Skeletal muscle cell (primary cell): ENCODE data around the gene PLK3.
"Not testable (repeated sequence)": the region's sequence is repeated elsewhere in the genome, so short reads cannot be mapped to it uniquely, and the experiment has no call there.

ENCODE experiments used
- DNase-seq: peaks from one replicate; pipeline ENCODE4 v3.0.0-alpha.2; 2010; ENCODE audit warnings: low read depth
- H3K4me3 ChIP-seq: 2 replicates; pipeline ENCODE4 v1.5.1; 2011; ENCODE audit warnings: low read depth, mild to moderate bottlenecking, control low read depth, low read length, moderate library complexity

PLK3 gene

DNA sequence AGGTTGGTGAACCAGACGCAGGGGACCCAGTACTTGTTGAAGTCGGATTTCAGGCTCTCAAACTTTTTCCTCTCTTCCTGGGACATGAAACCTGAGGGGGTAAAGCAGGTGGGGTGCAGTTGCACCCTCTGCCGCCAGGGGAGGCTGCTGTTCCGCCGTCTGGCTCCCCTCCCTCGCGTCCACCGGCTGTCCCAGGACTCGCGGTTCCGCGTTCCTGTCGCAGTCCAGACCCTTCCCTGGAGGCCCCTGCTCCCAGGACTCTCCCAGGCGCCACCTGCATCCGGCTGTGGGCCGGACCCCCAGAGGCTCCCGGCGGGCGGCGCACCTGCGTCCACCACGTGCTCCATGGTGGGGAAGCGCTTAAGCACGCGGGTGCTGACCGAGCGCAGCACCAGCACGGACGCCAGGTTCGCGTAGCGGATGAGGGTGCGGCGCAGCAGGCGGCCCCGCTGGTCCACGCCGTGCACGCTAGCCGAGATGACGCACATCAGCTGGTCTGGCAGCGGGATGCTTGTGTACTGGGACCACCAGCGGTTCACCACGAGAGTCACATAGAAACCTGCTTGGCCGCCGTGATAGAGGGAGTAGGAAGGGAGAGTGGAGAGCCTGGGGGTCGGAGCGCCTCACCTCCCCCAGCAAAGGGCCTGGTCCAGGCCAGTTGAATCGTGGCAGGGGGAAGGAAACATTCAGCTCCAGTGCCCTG, 13.9 kb upstream of the PLK3 start:
- no peak for DNase-seq
- H3K4me3 ChIP-seq = peak overlapping the region; percentile 45

DNA sequence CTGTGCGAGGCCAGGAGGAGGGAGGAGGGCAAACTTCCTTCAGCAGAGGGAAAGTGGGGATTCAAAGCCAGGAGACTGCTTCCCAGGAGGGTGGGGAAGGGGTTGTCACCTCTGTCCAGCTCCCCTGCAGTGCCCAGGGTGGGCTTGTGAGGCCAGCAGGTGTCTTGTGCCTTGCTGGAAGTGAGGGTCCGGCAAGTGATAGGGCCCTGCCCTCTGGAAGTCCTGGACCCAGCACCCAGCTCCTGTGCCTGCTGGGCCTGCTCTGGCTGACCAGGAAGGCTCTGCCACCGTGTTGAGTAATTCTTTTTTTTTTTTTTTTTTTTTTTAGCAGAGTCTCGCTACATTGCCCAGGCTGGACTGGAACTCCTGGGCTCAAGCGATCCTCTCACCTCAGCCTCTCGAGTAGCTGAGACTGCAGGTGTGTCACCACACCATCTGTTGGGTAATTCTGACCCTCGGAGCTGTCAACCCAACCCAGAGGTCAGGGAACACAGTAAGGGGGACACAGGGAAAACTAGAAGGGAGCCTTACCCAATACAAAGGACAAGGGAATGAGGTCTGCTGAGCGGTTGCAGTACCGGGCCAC, 13.2 kb upstream of the PLK3 start:
- DNase-seq = no peak
- no peak overlapping the region for H3K4me3 ChIP-seq

DNA sequence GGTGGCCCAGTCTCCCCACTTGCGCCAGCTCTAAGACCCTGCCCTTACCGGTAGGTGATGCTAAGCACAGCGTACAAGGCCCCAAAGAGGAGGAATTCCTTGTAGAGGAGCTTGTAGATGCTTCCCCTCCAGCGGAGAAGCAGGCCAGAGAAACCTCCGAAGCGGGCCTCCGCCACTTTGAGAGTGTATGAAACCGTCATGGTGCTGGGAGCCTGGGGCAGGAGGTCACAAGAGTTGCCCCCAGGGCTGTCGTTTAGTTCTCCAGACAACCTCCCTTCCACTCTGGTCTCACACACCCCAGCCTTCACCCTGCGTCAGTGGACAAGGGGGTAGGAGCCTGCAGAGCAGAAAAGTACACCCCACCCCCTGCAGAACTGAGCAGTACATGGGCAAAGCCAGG, 12.7 kb upstream of the PLK3 start:
- DNase-seq = no peak
- no peak overlapping the region for H3K4me3 ChIP-seq

GRCh38 chr1:44788120-44788860, 11.9 kb upstream of the PLK3 start, which contains the start of gene BEST4:
Gene BEST4, minus strand, starts transcription at chr1:44788170. Its CDS starts 465 bp downstream, at chr1:44787705.
- H3K4me3 ChIP-seq = no peak within 1 kb of the TSS
- no peak for DNase-seq

- no peak overlapping the region for H3K4me3 ChIP-seq
- DNase-seq = no peak
These were observed 9.0 kb upstream of the PLK3 start for GRCh38 chr1:44790968-44791801.

- H3K4me3 ChIP-seq = no peak overlapping the region
- DNase-seq = no peak
These were observed 7.3 kb upstream of the PLK3 start for GRCh38 chr1:44792736-44793502.

- H3K4me3 ChIP-seq, DNase-seq: not testable (repeated sequence)
These were observed 2.3 kb upstream of the PLK3 start for GRCh38 chr1:44797886-44798285.

GRCh38 chr1:44798481-44799365, 1.5 kb upstream of the PLK3 start:
- no peak overlapping the region for H3K4me3 ChIP-seq
- DNase-seq = no peak

DNA sequence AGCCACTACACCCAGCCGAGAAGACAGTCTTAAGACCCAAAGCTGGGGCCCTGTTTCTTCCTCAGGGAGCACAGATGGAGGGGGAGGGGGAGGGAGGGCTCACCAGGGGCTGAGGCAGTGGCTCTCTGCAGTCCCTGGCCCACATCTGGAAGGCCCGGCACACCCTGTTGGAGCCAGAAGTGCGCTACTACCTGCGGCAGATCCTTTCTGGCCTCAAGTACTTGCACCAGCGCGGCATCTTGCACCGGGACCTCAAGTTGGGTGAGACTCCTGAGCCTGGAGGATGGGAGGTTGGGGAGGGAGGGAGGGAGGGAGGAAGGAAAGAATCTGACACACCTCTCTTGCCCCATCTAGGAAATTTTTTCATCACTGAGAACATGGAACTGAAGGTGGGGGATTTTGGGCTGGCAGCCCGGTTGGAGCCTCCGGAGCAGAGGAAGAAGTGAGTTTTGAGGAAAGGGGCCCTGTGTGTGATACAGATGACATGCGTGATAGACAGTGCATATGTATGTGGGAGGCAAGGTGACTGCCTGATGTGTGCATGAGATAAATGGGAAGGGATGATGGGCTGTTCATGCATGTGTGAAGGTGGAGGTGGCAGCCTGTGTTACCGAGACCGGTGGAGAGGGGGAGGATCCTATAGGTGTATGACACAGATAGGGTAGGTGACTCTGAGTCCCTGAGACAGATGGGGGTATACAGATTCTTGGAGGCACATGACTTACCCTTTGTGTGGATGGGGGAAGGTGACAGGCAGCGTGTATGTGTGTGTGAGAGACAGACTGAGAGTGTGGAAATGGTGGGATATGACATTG, 1.5 kb downstream of the PLK3 start:
- DNase-seq = no peak
- peak overlapping the region; percentile 92 for H3K4me3 ChIP-seq

GRCh38 chr1:44802306-44803061, 2.3 kb downstream of the PLK3 start:
- no peak for DNase-seq
- peak overlapping the region; percentile 92 for H3K4me3 ChIP-seq

GRCh38 chr1:44803062-44803311, 2.8 kb downstream of the PLK3 start:
- no peak for DNase-seq
- H3K4me3 ChIP-seq = peak overlapping the region; percentile 92

DNA sequence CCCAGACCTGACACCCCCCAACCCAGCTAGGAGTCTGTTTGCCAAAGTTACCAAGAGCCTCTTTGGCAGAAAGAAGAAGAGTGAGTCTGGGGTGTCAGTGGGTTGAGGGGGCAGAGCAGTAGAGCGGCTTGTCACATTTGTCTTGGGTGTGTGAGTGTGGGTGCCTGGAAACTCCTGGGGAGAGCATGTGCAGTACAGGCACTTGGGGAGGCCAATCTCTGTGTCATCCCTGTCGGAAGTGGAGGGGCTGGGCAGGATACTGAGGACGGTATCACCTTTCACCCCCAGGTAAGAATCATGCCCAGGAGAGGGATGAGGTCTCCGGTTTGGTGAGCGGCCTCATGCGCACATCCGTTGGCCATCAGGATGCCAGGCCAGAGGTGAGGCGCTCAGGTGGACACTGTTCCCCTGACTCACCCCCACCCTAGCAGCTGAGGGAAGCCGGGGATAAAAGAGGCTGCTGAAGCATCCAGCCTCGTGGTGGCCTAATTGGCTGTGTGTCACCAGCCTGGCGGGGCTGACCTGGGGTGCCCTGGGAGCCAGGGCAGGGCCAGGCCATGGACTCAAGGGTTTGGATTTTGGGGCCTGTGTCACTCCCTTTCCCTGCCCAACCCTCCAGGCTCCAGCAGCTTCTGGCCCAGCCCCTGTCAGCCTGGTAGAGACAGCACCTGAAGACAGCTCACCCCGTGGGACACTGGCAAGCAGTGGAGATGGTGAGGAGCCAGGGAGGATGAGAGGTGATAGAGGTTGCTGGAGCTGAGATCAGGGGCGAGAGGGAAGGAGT, 3.3 kb downstream of the PLK3 start:
- no peak for DNase-seq
- no peak overlapping the region for H3K4me3 ChIP-seq

DNA sequence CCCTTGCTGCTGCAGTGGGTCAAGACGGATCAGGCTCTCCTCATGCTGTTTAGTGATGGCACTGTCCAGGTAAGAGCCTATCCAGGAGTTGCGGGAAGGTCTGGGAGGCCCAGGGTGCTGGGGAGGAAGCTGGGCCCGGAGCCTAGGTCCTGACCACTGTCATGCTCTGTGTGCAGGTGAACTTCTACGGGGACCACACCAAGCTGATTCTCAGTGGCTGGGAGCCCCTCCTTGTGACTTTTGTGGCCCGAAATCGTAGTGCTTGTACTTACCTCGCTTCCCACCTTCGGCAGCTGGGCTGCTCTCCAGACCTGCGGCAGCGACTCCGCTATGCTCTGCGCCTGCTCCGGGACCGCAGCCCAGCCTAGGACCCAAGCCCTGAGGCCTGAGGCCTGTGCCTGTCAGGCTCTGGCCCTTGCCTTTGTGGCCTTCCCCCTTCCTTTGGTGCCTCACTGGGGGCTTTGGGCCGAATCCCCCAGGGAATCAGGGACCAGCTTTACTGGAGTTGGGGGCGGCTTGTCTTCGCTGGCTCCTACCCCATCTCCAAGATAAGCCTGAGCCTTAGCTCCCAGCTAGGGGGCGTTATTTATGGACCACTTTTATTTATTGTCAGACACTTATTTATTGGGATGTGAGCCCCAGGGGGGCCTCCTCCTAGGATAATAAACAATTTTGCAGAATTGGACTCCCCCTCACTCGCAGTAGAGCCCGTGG, 5.3 kb downstream of the PLK3 start:
- no peak for DNase-seq
- H3K4me3 ChIP-seq = no peak overlapping the region

- no peak for DNase-seq
- no peak overlapping the region for H3K4me3 ChIP-seq
These were observed 6.0 kb downstream of the PLK3 start for GRCh38 chr1:44806025-44806703.

- H3K4me3 ChIP-seq = peak within 1 kb of the TSS; percentile 49
- no peak for DNase-seq
These were observed 6.7 kb downstream of the PLK3 start, which contains the start of gene DYNLT4 for GRCh38 chr1:44806704-44807363. Gene DYNLT4, minus strand, starts transcription at chr1:44807351. Its CDS starts 683 bp downstream, at chr1:44806668.
